ENCODE results near the gene BRAF.
"Not testable (repeated sequence)": the region's sequence is repeated elsewhere in the genome, so short reads cannot be mapped to it uniquely, and the experiment has no call there.

BRAF gene

DNA sequence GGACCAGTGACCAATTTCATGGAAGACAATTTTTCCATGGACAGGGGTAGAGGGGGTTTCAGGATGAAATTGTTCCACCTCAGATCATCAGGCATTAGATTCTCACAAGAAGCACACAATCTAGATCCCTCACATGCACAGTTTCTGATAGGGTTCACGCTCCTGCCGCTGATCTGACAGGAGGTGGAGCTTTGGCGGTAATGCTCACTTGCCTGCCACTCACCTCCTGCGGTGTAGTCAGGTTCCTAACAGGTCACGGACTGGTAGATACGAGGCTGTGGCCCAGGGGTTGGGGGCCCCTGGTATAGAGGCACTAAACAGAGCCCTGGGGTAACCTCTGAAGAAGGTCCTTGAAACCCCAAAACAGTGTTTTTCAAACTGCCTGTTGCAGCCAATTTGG is 6.5 kb downstream of the BRAF start:
- DNase-seq (ENCODE audit: low read depth) = no peak

DNA sequence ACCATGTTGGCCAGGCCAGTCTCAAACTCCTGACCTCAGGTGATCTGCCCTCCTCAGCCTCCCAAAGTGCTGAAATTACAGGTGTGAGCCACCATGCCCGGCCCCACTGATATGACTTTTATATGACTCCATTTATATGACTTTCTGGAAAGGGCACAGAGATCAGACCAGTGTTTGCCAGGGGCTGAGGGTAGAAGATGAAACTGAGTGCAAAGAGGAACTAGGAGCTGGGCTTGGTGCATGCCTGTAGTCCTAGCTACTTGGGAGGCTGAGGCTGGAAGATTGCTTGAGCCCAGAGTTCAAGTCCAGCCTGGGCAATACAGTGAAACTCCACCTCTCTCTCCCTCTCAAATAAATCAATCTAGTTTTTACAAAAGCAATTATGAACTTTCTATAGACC is 7.5 kb downstream of the BRAF start:
- DNase-seq (ENCODE audit: low read depth) = no peak

DNA sequence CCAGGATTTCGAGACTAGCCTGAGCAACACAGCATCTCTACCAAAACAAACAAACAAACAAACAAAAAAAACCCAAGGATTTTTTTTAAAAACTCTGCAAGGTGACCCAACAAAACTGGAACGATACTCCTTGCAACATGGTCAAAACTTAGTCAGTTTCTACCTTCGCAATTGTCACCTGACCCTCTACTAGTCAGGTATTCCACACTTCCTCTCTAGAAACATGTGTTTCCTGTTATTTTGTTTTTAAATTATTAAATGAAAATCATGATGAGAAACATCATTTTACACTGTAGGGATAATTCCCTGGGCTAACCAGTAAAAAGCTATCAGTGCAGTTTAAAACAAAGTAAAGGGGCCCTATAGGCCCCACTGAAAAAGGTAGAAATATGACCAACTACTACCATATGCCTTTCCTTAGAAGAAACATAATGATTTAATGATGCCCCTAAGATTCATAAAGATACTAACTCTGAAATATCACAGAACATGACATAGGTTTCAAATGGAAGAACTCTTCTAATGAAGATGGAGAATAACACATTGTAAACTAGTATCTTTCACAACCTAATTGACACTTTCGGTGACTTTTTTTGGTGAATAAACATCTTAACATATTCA is 8.7 kb downstream of the BRAF start:
- DNase-seq (ENCODE audit: low read depth) = no peak

DNA sequence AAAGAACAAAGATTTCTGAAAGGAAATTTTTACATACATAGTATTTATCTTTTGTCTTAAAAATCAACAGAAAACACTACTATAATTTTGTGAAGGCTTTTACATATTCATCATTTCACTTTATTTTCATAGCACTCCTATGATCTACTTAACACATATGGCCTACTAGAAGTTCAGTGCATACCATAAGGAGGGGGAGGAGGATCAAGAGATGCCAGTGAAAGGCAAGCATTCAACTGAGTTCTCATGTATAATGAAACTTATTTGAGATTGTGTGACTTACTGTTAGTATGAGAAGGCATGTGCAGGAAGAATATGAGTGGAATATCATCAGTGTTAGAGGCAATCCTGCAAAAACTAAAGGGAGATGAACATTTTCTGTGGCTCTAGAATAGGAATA is 10.6 kb downstream of the BRAF start:
- DNase-seq (ENCODE audit: low read depth) = no peak

DNA sequence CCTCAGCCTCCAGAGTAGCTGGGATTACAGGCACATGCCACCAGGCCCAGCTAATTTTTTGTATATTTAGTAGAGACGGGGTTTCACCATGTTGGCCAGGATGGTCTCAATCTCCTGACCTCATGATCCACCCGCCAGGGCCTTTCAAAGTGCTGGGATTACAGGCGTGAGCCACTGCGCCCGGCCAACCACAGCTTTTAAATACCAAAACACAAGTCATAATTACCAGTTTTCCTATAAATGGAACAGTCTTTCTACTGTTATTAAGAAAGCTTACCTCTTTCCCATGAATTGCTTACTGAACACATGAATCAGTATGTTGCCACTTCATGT is 11.2 kb downstream of the BRAF start:
- DNase-seq (ENCODE audit: low read depth) = not testable (repeated sequence)

DNA sequence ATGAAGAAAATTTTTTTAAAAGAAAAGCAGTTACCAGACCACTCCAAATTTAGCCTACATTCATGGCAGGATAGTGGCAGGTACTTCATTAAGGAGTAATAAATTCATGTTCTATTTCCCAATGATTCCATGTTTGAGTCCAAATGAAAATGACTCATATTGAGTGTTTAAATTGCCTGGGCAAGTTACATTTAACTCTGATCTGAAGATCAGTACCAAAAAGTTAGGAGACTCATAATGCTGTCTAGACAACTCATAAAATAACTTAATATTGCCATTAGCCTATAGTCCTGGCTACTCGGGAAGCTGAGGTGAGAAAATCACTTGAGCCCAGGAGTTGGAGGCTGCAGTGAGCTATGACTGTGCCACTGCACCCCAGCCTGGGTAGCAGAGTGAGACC is 13.0 kb downstream of the BRAF start:
- DNase-seq (ENCODE audit: low read depth) = no peak

DNA sequence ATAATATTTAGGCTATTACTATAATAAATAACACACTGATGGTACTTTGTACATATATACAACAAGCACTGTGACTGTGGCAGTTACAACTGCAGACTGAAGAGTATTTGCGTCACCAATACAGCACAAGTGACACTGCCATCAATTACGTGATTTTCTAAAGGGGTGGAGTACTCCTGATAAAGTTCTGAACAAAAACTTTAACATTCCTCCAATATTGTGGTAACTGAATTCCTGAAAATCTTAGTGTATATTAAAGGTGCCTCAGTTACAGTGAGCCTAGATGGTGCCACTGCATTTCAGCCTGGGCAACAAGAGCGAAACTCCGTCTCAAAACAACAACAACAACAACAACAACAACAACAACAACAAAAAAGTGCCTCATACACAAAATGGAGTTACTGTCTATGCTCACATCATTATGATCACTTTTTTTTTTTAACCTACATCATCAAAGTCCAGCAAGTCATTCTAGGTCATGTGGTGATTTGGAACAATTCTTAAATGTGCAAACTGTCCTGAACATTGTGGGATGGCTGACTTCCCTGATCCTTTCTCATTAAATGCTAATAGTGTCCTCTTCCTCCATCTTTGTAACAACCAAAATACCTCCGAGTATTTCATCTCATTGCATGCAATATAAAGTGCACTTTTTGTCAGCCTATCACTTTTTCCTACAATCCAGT is 15.1 kb downstream of the BRAF start:
- DNase-seq (ENCODE audit: low read depth) = no peak

DNA sequence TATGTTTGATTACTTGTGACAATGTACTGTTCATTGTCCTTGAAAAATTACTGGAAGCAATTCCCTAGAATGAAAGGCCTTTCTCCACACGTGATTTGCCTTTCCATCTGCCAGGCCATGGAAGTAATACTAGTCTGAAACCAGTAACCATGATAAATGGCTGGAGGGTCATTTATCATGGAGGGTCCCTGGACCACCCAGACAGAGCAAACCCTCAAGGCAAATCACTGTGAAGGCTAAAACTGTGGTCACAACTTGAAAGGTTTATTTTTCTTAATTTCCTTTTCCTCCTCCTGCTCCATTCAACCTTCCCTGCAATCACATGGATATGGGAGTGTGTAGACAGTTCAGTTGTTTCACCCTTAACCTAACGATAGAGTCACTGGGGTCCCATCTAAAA is 16.4 kb downstream of the BRAF start:
- DNase-seq (ENCODE audit: low read depth) = no peak

DNA sequence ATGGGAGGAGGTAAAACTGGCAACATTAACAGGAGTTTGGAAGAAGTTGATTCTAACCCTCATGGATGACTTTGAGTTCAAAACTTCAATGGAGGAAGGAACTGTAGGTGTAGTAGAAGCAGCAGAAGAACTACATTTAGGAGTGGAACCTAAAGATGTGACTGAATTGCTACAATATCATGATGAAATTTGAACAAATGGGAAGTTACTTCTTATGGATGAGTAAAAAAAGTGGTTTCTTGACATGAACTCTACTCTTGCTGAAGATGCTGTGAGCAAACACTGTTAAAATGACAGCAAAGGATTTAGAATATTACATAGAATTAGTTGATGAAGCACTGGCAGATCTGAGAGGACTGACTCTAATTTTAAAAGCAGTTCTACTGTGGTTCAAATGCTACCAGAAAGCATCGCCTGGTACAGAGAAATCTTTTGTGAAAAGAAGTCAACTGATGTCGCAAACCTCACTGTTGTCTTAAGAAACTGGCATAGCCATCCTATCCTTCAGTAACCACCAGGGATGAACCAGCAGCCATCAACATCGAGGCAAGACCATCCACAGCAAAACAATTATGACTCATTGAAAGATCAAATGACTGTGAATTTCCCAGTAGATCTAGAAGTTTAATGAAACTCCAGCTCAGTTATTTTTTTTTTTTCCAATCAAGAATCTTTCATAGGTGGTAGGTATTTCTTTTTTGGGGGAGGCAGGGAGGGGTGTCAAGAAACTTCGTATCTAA is 20.8 kb downstream of the BRAF start:
- no peak for DNase-seq (ENCODE audit: low read depth)

DNA sequence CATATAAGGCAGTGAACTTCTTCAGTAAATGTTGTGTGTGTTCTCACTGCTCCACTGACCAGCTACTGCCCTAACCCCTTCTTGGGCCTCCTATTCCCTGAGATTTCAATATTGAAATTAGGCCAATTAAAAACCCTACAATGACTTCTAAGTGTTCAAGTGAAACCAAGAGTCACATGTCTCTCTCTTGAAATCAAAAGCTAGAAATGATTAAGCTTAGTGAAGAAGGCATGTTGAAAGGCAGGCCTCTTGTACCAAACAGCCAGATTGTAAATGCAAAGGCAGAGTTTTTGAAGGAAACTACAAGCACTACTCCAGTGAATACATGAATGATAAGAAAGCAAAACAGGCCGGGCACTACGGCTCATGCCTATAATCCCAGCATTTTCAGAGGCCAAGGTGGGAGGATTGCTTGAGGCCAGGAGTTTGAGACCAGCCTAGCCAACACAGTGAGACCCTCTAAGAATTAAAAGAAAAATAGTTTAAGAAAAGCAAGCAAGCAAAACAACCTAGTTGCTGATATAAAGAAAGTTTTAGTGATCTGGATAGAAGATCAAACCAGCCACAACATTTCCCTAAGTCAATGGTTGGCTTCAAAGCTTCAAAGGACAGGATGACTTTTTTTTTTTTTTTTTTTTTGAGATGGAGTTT is 22.3 kb downstream of the BRAF start:
- DNase-seq (ENCODE audit: low read depth) = no peak

DNA sequence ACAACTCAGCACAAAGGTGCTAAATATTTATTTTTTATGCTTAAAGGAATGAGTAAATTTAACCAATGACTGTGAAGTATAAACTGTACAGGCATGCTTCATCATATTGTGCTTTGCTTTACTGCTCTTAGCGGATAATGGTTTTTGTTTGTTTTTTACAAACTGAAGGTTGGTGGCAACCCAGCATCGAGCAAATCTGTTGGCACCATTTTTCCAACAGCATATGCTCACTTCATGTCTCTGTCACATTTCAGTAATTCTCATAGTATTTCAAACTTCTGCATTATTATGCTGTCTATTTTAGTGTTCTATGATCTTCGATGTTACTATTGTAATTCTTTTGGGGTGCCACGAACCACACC is 22.8 kb downstream of the BRAF start:
- DNase-seq (ENCODE audit: low read depth) = no peak

DNA sequence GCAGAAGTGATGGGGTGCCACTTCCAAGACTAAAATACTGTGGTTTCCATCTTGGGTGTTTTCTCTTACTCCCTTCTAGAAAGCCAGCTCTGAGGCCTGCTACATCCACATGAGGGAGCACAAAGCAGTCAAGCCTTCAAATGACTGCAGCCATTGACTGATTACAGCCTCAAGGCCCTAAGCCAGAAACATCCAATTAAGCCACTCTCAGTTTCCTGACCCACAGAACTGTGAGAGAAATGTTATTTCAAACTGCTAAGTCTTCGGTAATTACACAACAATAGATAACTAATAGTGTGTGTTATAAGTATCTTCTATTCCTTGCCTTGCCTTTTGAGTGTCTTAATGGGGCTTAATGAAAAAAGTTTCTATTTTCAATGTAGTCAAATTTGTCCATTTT is 24.8 kb downstream of the BRAF start:
- no peak for DNase-seq (ENCODE audit: low read depth)

DNA sequence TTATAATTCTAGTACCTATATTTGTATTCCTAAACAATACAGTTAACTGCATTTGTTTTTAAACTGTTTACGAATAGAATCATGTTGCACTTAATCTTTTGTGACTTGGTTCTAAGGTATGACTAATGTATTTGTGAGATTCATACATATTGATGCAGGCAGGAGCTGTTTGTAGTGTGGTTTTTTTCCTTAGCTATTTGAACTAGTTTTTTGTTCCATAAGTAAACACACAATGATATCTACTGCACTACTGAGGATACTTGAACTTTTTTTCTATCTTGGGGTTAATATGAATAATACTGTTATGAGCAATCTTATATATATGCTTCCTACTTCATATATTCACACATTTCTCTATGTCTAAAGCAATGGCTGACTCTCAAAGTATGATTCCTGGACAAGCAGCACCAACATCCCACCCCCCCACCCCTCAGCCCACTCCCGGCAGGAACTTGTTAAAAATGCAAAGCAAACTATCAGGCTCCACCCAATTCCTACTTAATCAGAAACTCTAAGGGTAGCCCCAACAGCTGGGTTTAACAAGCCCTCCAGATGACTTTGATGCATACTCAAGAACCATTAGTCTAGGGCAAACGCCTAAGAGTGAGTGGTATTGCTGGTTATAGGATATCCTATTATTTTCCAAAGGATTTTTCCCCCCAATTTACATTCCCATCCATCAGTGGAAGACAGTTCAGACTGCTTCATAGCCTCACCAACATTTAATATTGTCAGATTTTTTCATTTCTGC is 25.8 kb downstream of the BRAF start:
- DNase-seq (ENCODE audit: low read depth) = no peak

DNA sequence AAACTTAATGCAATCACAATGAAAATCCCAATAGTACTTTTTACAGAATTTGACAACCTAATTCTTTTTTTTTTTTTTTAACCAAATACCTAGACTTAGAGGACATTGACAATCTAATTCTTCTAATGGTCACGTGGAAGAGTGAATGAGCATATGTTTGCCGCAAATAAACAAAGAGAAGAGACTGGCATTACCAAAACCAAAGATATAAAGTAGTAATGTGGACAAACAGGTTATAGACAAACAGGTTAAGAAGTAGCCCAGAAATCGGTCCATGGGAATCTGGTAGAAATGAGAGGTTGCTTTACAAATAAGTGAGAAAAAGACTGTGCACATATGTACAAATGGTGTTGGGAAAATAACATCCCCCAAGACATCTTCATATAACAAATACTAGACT is 27.7 kb downstream of the BRAF start:
- no peak for DNase-seq (ENCODE audit: low read depth)

DNA sequence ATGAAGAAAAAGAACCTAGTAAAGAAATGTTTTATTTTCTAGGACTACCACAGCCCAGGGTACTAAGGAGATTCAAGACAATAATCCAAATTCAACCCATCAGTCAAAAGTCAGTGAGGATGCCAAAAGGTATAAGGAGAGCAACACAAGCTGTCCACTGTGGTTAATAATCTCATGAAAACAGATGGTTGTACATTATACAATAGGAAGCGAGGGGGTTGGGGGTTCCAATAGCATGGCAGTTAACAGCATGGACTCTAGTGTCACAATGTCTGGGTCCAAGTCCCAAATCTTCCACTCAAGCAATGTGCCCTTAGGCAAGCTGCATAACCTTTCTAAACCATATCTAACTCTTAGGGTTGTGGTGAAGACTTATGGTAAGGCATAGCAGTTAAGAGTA is 35.1 kb downstream of the BRAF start:
- DNase-seq (ENCODE audit: low read depth) = no peak

DNA sequence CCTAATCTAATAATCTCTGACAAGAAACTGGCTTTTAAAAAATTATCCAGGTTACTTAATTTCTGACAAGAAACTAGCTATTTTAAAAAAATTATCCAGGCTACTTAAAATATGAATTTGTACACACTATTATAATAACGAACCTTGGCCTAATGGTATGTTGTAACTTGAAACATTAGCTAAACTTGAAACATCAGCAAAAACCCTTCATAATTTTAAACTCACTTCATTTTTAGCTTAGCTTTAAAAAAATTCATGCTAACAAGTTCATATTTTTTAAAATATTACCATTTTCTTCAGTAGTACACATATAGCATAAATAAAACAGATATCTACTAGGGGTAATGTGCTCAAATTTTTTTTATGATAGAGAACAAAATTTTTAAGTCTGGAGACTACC is 35.6 kb downstream of the BRAF start:
- DNase-seq (ENCODE audit: low read depth) = no peak

DNA sequence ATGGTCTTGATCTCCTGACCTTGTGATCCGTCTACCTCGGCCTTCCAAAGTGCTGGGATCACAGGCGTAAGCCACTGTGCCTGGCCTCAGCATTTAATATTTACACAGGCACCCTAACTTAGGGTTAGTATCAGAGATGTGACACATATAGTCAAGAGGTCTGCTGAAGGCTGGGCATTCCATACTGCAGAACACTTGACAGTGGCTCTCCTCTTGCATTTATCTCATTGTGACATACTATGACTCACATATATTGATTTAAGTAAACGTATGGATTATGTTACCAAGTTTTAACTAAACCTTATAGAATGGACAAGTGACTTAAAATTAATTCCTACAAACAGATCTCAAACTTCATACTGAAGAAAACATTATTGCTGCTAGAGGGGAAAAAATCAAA is 36.6 kb downstream of the BRAF start:
- no peak for DNase-seq (ENCODE audit: low read depth)

DNA sequence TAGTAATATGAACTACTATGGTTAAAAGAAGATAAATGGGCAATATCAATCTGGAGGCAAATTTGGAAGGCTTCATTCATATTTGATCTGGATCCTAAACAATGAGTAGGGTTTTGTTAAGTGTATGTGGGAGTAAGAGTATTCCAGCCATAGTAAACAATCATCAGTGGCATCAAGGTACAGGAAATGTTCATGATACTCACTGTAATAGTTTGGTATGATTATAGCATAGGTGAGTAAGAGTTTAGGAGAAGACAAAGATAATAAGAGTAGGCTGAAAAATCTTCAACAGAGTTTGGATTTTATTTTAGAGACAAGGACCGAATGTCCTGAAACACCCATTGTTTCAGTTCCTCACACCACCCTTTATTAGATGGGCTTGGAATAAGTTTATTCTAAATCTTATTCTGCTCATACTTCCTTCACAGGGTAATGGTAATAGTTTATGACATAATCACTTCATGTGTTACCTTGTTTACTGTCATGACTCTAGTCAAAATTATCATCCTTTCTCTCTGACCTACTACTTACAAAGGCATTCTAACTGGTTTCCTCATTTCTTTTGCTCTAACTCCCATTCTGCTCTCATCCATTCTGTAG is 38.9 kb downstream of the BRAF start:
- DNase-seq (ENCODE audit: low read depth) = no peak

DNA sequence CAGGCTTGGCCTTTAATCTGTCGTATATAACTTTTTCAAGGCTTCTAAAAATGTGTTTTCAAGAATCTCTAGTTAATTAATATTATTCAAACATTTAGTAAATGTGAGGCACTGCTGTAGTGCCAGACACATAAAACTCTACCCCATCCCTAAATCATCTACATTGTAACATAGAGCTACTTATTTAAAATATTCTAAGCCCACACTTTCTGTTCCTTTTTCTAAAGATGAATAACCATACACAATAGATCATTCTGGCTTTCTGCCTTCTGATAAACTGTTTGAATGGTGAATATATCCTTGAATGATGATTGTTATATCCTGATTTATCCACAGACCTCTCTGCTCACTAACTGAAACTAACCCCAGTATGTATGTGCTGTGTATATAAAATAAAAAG is 41.4 kb downstream of the BRAF start:
- no peak for DNase-seq (ENCODE audit: low read depth)

DNA sequence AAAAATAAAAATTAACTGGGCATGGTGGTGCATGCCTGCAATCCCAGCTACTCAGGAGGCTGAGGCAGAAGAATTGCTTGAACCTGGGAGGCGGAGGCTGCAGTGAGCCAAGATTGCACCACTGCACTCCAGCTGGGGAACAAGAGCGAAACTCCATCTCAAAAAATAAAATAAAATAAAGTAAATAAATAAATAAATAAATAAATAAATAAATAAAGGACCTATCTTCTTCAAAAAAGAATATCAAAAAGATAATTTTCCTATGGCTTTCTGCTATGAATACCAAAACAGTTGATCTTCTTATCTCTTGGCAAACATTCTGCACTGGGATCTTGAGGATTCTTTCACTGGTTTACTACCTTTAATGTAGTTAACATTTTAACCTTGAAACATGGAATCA is 41.9 kb downstream of the BRAF start:
- not testable (repeated sequence) for DNase-seq (ENCODE audit: low read depth)

DNA sequence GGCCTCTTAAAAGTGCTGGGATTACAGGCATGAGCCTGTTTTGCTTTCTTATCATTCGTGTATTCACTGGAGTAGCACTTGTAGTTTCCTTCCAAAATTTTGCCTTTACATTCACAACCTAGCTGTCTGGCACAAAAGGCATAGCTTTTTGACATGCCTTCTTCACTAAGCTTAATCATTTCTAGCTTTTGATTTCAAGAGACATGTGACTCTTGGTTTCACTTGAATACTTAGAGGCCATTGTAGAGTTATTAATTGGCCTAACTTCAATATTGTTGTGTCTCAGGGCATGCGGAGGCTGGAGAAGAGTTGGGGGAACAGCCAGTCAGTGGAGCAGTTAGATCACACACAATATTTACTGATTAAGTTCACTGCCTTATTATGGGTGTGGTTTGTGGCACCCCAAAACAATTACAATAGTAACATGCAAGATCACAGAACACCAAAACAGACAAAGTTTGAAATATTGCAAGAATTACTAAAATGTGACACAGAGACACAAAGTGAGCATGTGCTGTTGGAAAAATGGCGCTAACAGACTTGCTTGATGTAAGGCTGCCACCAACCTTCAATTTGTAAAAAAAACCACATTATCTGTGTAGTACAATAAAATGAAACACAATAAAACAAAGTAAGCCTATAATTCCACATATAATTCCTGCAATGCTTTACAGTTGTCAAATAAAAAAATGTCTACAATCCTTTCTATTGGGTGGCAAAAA is 43.1 kb downstream of the BRAF start:
- DNase-seq (ENCODE audit: low read depth) = no peak

DNA sequence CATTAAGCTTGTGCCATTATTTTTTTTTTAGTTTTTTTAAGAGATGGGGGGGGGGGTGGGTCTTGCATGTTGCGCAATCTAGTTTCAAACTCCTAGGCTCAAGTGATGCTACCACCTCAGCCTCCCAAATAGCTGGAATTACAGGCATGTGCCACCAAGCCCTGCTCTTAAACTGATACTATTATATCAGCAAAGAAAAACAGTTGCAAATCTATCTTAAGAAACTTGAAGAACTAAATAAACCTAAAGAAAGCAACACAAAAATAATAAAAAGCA is 47.5 kb downstream of the BRAF start:
- DNase-seq (ENCODE audit: low read depth) = no peak
